ENCODE results near the gene RAB6B. TPM values are rescaled to one million over a fixed set of nuclear protein-coding genes. Genes with fewer than 3 reads are reported as not detected.

The RAB6B gene
- total and polyA plus RNA-seq, 2 of the 8 experiments (the other 6 are each of a cell fraction or from before 2014, with no cell fraction given) = 7.9 to 15.6 TPM

DNA sequence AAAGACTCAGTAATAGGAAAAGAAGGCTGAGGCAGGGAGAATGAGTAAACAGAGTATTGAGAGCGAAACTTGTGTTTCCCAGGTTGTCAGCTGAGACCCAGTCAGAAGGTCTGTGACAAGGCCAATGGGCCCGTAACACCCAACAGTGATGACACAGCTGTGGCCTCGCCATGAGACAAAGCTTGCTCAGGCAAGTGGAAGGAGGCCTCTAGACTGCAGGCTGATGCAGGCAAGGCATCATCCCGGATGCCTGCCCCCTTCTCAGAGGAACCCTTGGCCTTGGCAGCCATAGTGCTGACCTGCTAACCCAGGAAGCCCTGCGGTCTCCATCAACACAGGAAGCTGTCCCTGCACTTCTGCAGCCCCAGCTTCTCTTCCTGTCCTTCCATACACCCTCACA lies 15.4 kb downstream of the RAB6B start:
- no peaks in the 10 kb centered on the region for H3K9me3 ChIP-seq (ENCODE audit: insufficient read depth in 2 of 2, low read depth in 1 of 2, low read length in 1 of 2)
- TF ChIP-seq CHD1 (IDR thresholded peaks at IDR 0.05; ENCODE audit: low read depth, low read length) = no peak
- TF ChIP-seq, protein P1, sequence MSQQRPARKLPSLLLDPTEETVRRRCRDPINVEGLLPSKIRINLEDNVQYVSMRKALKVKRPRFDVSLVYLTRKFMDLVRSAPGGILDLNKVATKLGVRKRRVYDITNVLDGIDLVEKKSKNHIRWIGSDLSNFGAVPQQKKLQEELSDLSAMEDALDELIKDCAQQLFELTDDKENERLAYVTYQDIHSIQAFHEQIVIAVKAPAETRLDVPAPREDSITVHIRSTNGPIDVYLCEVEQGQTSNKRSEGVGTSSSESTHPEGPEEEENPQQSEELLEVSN (IDR thresholded peaks at IDR 0.05) = no peak
- whole genome bisulfite sequencing, 2 experiments (ENCODE audit: extremely low coverage in 1 of 2, insufficient coverage in 1 of 2, insufficient read length in 1 of 2, insufficient replicate concordance in 2 of 2, low coverage in 1 of 2, low lambda C conversion rate in 2 of 2, missing lambda C conversion rate in 1 of 2) = 86% methylated on average over 5 of the region's 5 CpGs; no CpG with 5 or more reads in 1 of the 2 experiments
- no peaks in the 10 kb centered on the region for H3K79me2 ChIP-seq (ENCODE audit: control insufficient read depth in 1 of 2, insufficient read depth in 2 of 2, low read length in 2 of 2)
- no peak overlapping the region for H3K23ac ChIP-seq (ENCODE audit: insufficient read length)
- H3K4me1 ChIP-seq (replicated peaks in 1 of 4; ENCODE audit: control insufficient read depth in 3 of 4, insufficient read depth in 4 of 4, low read length in 3 of 4) = no peaks in the 10 kb centered on the region
- H4K5ac ChIP-seq (ENCODE audit: insufficient read length, low read depth, low read length) = no peak overlapping the region
- H3K56ac ChIP-seq (replicated peaks; ENCODE audit: insufficient read length, low read depth, low read length) = no peak overlapping the region
- ChIA-PET POLR2A (ENCODE audit: partially characterized antibody) (no interaction called here), CTCF (ENCODE audit: partially characterized antibody) (interaction anchor here (1.6 to 2.5 kb wide), 2 partner anchors 8 to 15 kb away, joined by 3 to 8 read pairs; no protein-coding TSS in a partner anchor)
- no peak overlapping the region for H3K27ac ChIP-seq (ENCODE audit: low read depth, low read length)
- no peak overlapping the region for H2BK15ac ChIP-seq (ENCODE audit: low read length)
- no peak overlapping the region for H2BK20ac ChIP-seq (ENCODE audit: low read length)
- H2BK12ac ChIP-seq (ENCODE audit: low read depth, low read length) = no peak overlapping the region
- H3K36me3 ChIP-seq (ENCODE audit: control insufficient read depth in 2 of 4, insufficient read depth in 4 of 4, low read length in 3 of 4) = no peaks in the 10 kb centered on the region
- H3K4me2 ChIP-seq (ENCODE audit: insufficient read depth in 1 of 2, low read depth in 2 of 2, low read length in 2 of 2) = no peak overlapping the region
- no peaks in the 10 kb centered on the region for H3K23me2 ChIP-seq (ENCODE audit: low read depth, low read length)
- no peak overlapping the region for H2BK120ac ChIP-seq (replicated peaks; ENCODE audit: low read depth, low read length)
- no peak overlapping the region for H2AK5ac ChIP-seq (ENCODE audit: low read depth, low read length)
- H4K8ac ChIP-seq (ENCODE audit: extremely low read depth, insufficient read depth, low read length) = no peak overlapping the region
- no peak overlapping the region for H2AFZ ChIP-seq (ENCODE audit: low read length)
- no peak overlapping the region for H3K4me3 ChIP-seq (ENCODE audit: extremely low read depth in 1 of 4, insufficient read depth in 2 of 4, low read depth in 3 of 4, low read length in 4 of 4)
- FAIRE-seq (no peak), DNase-seq (ENCODE audit: low read depth in 1 of 2, low spot score in 2 of 2) (no peak)
- H3K79me1 ChIP-seq (ENCODE audit: low read depth, low read length) = no peaks in the 10 kb centered on the region
- H3K27me3 ChIP-seq (replicated peaks in 1 of 4; ENCODE audit: control insufficient read depth in 3 of 4, extremely low read depth in 1 of 4, insufficient read depth in 3 of 4, low read length in 3 of 4) = no peaks in the 10 kb centered on the region; a peak in 1 of 7 replicates
- H4K20me1 ChIP-seq (replicated peaks in 1 of 2; ENCODE audit: control insufficient read depth in 1 of 2, insufficient read depth in 2 of 2, low read length in 2 of 2) = no peaks in the 10 kb centered on the region
- H3K18ac ChIP-seq (ENCODE audit: extremely low read depth, low read length) = no peak overlapping the region
- no peak overlapping the region for H2BK5ac ChIP-seq (ENCODE audit: low read depth, low read length)
- no peak overlapping the region for H3K9ac ChIP-seq (replicated peaks in 1 of 4; ENCODE audit: extremely low read depth in 1 of 4, low read depth in 3 of 4, low read length in 3 of 4)
- H3K4ac ChIP-seq (replicated peaks; ENCODE audit: insufficient read length, low read depth, low read length) = no peak overlapping the region
- H3K14ac ChIP-seq (ENCODE audit: insufficient read length) = no peak overlapping the region
- H4K91ac ChIP-seq (replicated peaks; ENCODE audit: insufficient read length, low read length) = no peak overlapping the region

Data from H1 (cell line).